NCI-H82 (cell line): Measurements from ENCODE around the gene NIPBL.
A peak's percentile ranks its signal among the peaks of the same experiment; 100 is the strongest.
"Not testable (repeated sequence)": the region's sequence is repeated elsewhere in the genome, so short reads cannot be mapped to it uniquely, and the experiment has no call there.

ENCODE experiments used
- DNase-seq: peaks from one replicate; lab custom pipeline; 2025; lab: John Stamatoyannopoulos, UW

The NIPBL gene

GRCh38 chr5:36946101-36946500, 69.5 kb downstream of the NIPBL start:
- no peak for DNase-seq

GRCh38 chr5:36948041-36948440, 71.5 kb downstream of the NIPBL start:
- no peak for DNase-seq

- no peak for DNase-seq
Observed at GRCh38 chr5:36948650-36949049, 72.1 kb downstream of the NIPBL start.

- no peak for DNase-seq
Observed at GRCh38 chr5:36949593-36949992, 73.0 kb downstream of the NIPBL start.

GRCh38 chr5:36950586-36951457, 74.3 kb downstream of the NIPBL start:
- no peak for DNase-seq

- DNase-seq, result no peak
Observed at GRCh38 chr5:36953043-36953442, 76.5 kb downstream of the NIPBL start.

- DNase-seq, result no peak
Observed at GRCh38 chr5:36957953-36958537, 81.5 kb downstream of the NIPBL start.

- DNase-seq, result no peak
Observed at GRCh38 chr5:36958612-36959011, 82.0 kb downstream of the NIPBL start.

GRCh38 chr5:36965179-36965578, 88.6 kb downstream of the NIPBL start:
- no peak for DNase-seq

- DNase-seq, result no peak
Observed at GRCh38 chr5:36969700-36970395, 93.3 kb downstream of the NIPBL start.

GRCh38 chr5:36978196-36978595, 101.6 kb downstream of the NIPBL start:
- no peak for DNase-seq

- DNase-seq, result no peak
Observed at GRCh38 chr5:36982146-36982545, 105.6 kb downstream of the NIPBL start.

GRCh38 chr5:36985387-36985786, 108.8 kb downstream of the NIPBL start:
- DNase-seq, result no peak

- no peak for DNase-seq
Observed at GRCh38 chr5:36988396-36988795, 111.8 kb downstream of the NIPBL start.

- DNase-seq, result no peak
Observed at GRCh38 chr5:36998578-36998977, 122.0 kb downstream of the NIPBL start.

GRCh38 chr5:37002176-37002751, 125.7 kb downstream of the NIPBL start:
- no peak for DNase-seq

- no peak for DNase-seq
Observed at GRCh38 chr5:37005252-37005651, 128.7 kb downstream of the NIPBL start.

GRCh38 chr5:37005946-37006540, 129.5 kb downstream of the NIPBL start:
- peak; percentile 11 for DNase-seq

- not testable (repeated sequence) for DNase-seq
Observed at GRCh38 chr5:37013181-37013580, 136.6 kb downstream of the NIPBL start.

- no peak for DNase-seq
Observed at GRCh38 chr5:37014321-37014720, 137.8 kb downstream of the NIPBL start.

- DNase-seq, result peak; percentile 3
Observed at GRCh38 chr5:37015795-37016666, 139.5 kb downstream of the NIPBL start.
